Measurements from ENCODE around the gene GPC6.

DNA sequence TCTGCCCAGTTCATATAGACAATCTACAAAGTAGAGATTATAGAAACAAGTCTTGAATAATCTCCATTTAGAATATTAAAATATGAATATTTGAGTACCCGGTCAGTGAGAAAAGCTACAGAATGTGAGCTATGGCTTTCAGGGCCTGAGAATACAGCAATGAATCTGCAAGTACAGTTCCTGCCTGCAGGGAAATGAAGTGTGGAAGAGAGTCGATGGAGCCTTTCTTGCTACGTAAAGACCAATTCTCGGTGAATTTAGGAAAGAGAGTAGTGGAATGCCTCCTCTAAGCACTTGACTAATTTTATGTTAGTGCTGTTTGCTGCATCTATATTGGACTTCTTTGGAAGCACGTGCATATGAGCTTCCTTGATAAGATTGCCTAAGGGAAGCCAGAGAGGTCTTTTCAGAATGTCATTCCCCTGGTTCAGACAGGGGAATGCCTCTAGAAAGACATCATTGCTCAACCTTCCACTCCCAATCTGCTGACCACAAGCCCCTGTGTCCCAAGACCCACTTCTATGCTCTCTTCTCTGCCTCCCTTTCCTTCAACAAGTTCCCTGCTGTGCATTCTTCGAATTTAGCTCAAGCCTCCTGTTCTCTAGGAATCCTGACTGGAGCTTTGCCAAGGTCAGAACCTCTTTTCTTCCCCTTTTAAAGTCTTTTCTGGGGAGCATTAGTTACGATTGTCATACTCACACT is 41.9 kb downstream of the GPC6 start:
- TF ChIP-seq, protein P1, sequence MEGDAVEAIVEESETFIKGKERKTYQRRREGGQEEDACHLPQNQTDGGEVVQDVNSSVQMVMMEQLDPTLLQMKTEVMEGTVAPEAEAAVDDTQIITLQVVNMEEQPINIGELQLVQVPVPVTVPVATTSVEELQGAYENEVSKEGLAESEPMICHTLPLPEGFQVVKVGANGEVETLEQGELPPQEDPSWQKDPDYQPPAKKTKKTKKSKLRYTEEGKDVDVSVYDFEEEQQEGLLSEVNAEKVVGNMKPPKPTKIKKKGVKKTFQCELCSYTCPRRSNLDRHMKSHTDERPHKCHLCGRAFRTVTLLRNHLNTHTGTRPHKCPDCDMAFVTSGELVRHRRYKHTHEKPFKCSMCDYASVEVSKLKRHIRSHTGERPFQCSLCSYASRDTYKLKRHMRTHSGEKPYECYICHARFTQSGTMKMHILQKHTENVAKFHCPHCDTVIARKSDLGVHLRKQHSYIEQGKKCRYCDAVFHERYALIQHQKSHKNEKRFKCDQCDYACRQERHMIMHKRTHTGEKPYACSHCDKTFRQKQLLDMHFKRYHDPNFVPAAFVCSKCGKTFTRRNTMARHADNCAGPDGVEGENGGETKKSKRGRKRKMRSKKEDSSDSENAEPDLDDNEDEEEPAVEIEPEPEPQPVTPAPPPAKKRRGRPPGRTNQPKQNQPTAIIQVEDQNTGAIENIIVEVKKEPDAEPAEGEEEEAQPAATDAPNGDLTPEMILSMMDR (tag by site-specific recombination; IDR thresholded peaks at IDR 0.05): no peak
- TF ChIP-seq, protein P2, sequence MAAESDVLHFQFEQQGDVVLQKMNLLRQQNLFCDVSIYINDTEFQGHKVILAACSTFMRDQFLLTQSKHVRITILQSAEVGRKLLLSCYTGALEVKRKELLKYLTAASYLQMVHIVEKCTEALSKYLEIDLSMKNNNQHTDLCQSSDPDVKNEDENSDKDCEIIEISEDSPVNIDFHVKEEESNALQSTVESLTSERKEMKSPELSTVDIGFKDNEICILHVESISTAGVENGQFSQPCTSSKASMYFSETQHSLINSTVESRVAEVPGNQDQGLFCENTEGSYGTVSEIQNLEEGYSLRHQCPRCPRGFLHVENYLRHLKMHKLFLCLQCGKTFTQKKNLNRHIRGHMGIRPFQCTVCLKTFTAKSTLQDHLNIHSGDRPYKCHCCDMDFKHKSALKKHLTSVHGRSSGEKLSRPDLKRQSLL (tag by site-specific recombination; IDR thresholded peaks at IDR 0.05): no peak
- TF ChIP-seq, protein P3, sequence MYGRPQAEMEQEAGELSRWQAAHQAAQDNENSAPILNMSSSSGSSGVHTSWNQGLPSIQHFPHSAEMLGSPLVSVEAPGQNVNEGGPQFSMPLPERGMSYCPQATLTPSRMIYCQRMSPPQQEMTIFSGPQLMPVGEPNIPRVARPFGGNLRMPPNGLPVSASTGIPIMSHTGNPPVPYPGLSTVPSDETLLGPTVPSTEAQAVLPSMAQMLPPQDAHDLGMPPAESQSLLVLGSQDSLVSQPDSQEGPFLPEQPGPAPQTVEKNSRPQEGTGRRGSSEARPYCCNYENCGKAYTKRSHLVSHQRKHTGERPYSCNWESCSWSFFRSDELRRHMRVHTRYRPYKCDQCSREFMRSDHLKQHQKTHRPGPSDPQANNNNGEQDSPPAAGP (tag by site-specific recombination; IDR thresholded peaks at IDR 0.05): no peak
- TF ChIP-seq, protein P4, sequence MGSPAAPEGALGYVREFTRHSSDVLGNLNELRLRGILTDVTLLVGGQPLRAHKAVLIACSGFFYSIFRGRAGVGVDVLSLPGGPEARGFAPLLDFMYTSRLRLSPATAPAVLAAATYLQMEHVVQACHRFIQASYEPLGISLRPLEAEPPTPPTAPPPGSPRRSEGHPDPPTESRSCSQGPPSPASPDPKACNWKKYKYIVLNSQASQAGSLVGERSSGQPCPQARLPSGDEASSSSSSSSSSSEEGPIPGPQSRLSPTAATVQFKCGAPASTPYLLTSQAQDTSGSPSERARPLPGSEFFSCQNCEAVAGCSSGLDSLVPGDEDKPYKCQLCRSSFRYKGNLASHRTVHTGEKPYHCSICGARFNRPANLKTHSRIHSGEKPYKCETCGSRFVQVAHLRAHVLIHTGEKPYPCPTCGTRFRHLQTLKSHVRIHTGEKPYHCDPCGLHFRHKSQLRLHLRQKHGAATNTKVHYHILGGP (tag by site-specific recombination; IDR thresholded peaks at IDR 0.05): no peak
- TF ChIP-seq PRDM1 (tag by site-specific recombination; IDR thresholded peaks at IDR 0.05): no peak
